IgD-negative memory B cell (primary cell): ENCODE measurements around the gene FLNB. TPM values are rescaled to one million over a fixed set of nuclear protein-coding genes. Genes with fewer than 3 reads are reported as not detected.

ENCODE experiments used
- H3K27ac Mint-ChIP-seq, 3 donors: one replicate each; pipeline ENCODE4 v1.8.0; 2020 to 2022; ENCODE audit warnings: mild to moderate bottlenecking in 3 of 3, mixed read lengths in 3 of 3, moderate library complexity in 1 of 3
- H3K27me3 Mint-ChIP-seq: one replicate; pipeline ENCODE4 v1.8.0; 2021; ENCODE audit warnings: mixed read lengths
- H3K36me3 Mint-ChIP-seq: one replicate; pipeline ENCODE4 v1.8.0; 2020; ENCODE audit warnings: mild to moderate bottlenecking, mixed read lengths
- H3K4me1 Mint-ChIP-seq, 3 donors: one replicate each; pipeline ENCODE4 v1.8.0; 2020 to 2022; ENCODE audit warnings: mixed read lengths in 3 of 3, mild to moderate bottlenecking in 1 of 3
- H3K4me3 Mint-ChIP-seq, 4 donors: one replicate each; pipeline ENCODE4 v1.8.0; 2020 to 2022; ENCODE audit warnings: mild to moderate bottlenecking in 4 of 4, mixed read lengths in 4 of 4, moderate library complexity in 3 of 4
- H3K9me3 Mint-ChIP-seq, 3 donors: one replicate each; pipeline ENCODE4 v1.8.0; 2020 to 2021; ENCODE audit warnings: mixed read lengths in 3 of 3, mild to moderate bottlenecking in 1 of 3
- polyA plus RNA-seq: library from polyadenylated mRNA; unstranded; fragments of 300-500 nt; fragmentation: Illumina TruSeq; gene quantifications from one replicate; pipeline ENCODE4 v1.2.3, GENCODE V29; 2021

The FLNB gene
- polyA plus RNA-seq: 19.7 TPM

GRCh38 chr3:58008141-58009025 is at the start of gene FLNB:
Gene FLNB, plus strand, starts transcription at chr3:58008422. Its CDS starts 143 bp downstream, at chr3:58008565.
- H3K4me3 Mint-ChIP-seq: peak within 1 kb of the TSS; percentile 95 to 97 (median 96)
- no peaks in the 10 kb centered on the region for H3K27me3 Mint-ChIP-seq
- H3K36me3 Mint-ChIP-seq: peaks cover 5% of the 10 kb centered on the region
- H3K27ac Mint-ChIP-seq: peak within 1 kb of the TSS; percentile 71 to 92 (median 92)
- H3K4me1 Mint-ChIP-seq: peaks cover 17 to 24% (median 18%) of the 10 kb centered on the region in 3 donors
- H3K9me3 Mint-ChIP-seq: no peaks in the 10 kb centered on the region

DNA sequence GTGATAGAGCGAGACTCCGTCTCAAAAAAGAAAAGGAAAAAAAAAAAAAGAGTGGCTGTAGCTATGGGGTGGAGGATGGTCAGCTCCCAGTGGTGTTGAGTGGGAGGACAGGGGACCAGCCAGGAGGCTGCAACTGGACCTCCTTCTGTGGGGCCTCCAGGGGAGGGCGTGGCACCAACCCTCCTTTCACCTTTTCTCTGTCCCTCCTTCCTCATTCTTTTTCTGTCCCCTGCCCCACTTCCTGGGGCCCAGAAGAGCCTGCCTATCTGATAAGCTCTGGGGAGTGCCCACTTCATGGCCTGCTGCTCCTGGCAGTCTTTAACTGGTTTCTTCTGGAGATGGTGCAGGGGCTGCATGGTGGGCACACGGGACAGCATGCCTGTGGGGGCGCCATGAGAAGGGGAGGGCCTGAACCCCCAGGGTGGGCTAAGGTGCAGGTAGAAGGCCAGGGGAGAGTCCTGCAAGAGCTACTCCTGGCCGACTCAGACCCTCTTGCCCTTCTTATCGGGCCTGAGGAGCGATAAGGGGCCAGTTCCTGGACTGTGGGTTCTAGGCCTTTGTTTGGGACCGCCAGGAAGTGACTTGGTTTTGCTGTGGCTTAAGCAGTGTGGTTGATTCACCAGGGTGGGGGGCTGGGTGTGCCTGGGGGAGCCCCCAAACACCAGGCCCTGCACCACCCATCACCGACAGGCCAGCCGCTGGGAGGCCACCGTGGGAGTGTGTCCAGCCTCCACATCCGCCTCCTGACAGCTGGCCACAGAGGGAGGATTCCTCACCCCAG is 49.4 kb upstream of the FLNB start:
- Mint-ChIP-seq H3K9me3 (no peaks in the 10 kb centered on the region), H3K36me3 (peaks cover 1% of the 10 kb centered on the region), H3K27me3 (no peaks in the 10 kb centered on the region), H3K27ac (no peak overlapping the region), H3K4me3 (peak overlapping the region; percentile 1 to 91 (median 68)), H3K4me1 (peaks cover 6 to 13% (median 12%) of the 10 kb centered on the region in 3 donors)

- Mint-ChIP-seq H3K4me3 (peak overlapping the region; percentile 1 to 91 (median 59)), H3K27ac (peak overlapping the region in 2 of 3 donors; percentile 50 to 64), H3K27me3 (no peaks in the 10 kb centered on the region), H3K36me3 (peaks cover 1% of the 10 kb centered on the region), H3K9me3 (no peaks in the 10 kb centered on the region), H3K4me1 (peaks cover 6 to 13% (median 12%) of the 10 kb centered on the region in 3 donors)
Observed at GRCh38 chr3:57959423-57960173, 48.6 kb upstream of the FLNB start.

GRCh38 chr3:57960174-57960505 is 48.1 kb upstream of the FLNB start:
- Mint-ChIP-seq H3K27ac (peak overlapping the region in 1 of 3 donors; percentile 50), H3K36me3 (peaks cover 1% of the 10 kb centered on the region), H3K27me3 (no peaks in the 10 kb centered on the region), H3K9me3 (no peaks in the 10 kb centered on the region), H3K4me1 (peaks cover 6 to 13% (median 12%) of the 10 kb centered on the region in 3 donors), H3K4me3 (peak overlapping the region in 2 of 4 donors; percentile 54 to 91)

- H3K27ac Mint-ChIP-seq: no peak overlapping the region
- H3K9me3 Mint-ChIP-seq: no peaks in the 10 kb centered on the region
- H3K27me3 Mint-ChIP-seq: no peaks in the 10 kb centered on the region
- H3K36me3 Mint-ChIP-seq: peaks cover 1% of the 10 kb centered on the region
- H3K4me1 Mint-ChIP-seq: peaks cover 6 to 13% (median 12%) of the 10 kb centered on the region in 3 donors
- peak overlapping the region in 2 of 4 donors; percentile 17 to 86 for H3K4me3 Mint-ChIP-seq
Observed at GRCh38 chr3:57961177-57961827, 46.9 kb upstream of the FLNB start.

DNA sequence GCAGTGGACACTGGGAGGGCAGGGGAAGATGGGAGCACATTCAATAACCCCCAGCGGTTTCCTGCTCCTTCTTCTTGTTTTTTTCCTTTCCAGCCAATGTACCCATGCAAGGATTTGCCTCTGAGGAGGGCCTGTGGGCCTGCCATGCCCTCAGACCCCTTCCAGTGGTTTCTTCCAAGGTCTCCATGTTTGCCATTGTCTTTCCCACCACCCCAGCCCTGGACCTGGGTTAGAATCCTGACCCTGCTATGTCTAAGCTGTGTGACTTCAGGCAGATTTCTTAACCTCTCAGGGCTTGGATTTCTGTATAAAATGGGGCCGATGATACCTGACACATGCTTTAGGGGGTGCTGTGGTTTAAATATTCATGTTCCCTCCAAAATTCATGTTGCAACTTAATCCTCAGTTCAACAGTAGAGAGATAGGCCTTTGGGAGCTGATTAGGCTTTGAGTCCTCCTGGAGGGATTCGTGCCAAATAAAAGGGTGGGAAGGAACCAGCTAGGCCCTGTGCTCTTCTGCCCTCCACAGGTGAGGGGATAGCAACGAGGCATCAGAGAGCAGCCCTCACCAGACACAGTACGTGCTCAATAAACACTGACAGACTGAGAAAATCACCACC is 46.3 kb upstream of the FLNB start:
- Mint-ChIP-seq H3K4me1 (peaks cover 6 to 13% (median 12%) of the 10 kb centered on the region in 3 donors), H3K9me3 (no peaks in the 10 kb centered on the region), H3K27me3 (no peaks in the 10 kb centered on the region), H3K4me3 (peak overlapping the region in 1 of 4 donors; percentile 86), H3K36me3 (peaks cover 1% of the 10 kb centered on the region), H3K27ac (peak overlapping the region in 1 of 3 donors; percentile 23)

GRCh38 chr3:57962448-57962834 is 45.8 kb upstream of the FLNB start:
- Mint-ChIP-seq H3K4me3 (no peak overlapping the region), H3K27me3 (no peaks in the 10 kb centered on the region), H3K9me3 (no peaks in the 10 kb centered on the region), H3K36me3 (no peaks in the 10 kb centered on the region), H3K27ac (no peak overlapping the region), H3K4me1 (peaks cover 6 to 13% (median 12%) of the 10 kb centered on the region in 3 donors)

- Mint-ChIP-seq H3K4me1 (peaks cover 6 to 7% (median 6%) of the 10 kb centered on the region in 3 donors), H3K4me3 (no peak overlapping the region), H3K36me3 (no peaks in the 10 kb centered on the region), H3K27me3 (no peaks in the 10 kb centered on the region), H3K27ac (no peak overlapping the region), H3K9me3 (no peaks in the 10 kb centered on the region)
Observed at GRCh38 chr3:57963811-57964346, 44.3 kb upstream of the FLNB start.

DNA sequence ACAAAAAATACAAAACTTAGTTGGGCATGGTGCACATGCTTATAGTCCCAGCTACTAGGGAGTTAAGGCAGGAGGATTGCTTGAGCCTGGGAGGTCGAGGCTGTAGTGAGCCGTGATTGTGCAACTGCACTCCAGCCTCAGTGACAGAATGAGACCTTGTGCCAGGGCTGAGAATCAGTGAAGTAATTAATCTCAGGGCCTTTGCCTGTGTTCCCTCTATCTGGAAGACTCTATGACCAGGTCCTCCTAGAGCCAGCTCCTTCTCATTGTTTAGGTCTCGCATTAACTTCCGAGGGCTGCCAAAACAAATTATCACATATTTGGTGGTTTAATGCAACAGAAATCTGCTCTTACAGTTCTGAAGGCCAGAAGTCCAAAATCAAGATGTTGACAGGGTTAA is 41.4 kb upstream of the FLNB start:
- Mint-ChIP-seq H3K4me1 (peaks cover 0 to 4% (median 0%) of the 10 kb centered on the region in 3 donors), H3K9me3 (no peaks in the 10 kb centered on the region), H3K27me3 (no peaks in the 10 kb centered on the region), H3K4me3 (no peak overlapping the region), H3K27ac (no peak overlapping the region), H3K36me3 (no peaks in the 10 kb centered on the region)

GRCh38 chr3:57967590-57967989 is 40.6 kb upstream of the FLNB start:
- H3K27me3 Mint-ChIP-seq: no peaks in the 10 kb centered on the region
- no peaks in the 10 kb centered on the region for H3K9me3 Mint-ChIP-seq
- H3K4me3 Mint-ChIP-seq: no peak overlapping the region
- peaks cover 0 to 5% (median 0%) of the 10 kb centered on the region in 3 donors for H3K4me1 Mint-ChIP-seq
- H3K36me3 Mint-ChIP-seq: no peaks in the 10 kb centered on the region
- no peak overlapping the region for H3K27ac Mint-ChIP-seq

GRCh38 chr3:57968501-57968900 is 39.7 kb upstream of the FLNB start:
- Mint-ChIP-seq H3K27me3 (no peaks in the 10 kb centered on the region), H3K4me1 (peaks cover 0 to 4% (median 0%) of the 10 kb centered on the region in 3 donors), H3K36me3 (no peaks in the 10 kb centered on the region), H3K4me3 (no peak overlapping the region), H3K9me3 (no peaks in the 10 kb centered on the region), H3K27ac (no peak overlapping the region)

DNA sequence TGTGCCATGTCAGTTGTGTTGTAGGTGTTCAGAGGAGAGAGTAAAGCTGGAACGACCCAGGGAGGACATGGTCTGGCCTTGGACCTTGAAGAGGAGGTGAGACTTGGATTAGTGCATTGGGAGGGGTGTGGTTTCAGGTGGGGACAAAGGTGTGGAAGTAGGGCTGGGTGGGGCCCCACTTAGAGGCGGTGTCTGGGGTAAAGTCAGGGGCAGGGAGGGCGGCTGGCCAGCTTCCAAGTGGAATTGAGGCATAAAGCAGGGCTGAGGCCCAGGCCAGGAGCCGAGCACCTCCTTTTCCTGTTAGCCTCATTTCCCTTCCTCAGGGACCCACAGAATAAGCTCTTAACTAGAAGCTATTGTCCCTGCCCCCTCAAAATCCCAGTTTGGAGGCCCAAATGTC is 36.2 kb upstream of the FLNB start:
- no peaks in the 10 kb centered on the region for H3K27me3 Mint-ChIP-seq
- no peaks in the 10 kb centered on the region for H3K36me3 Mint-ChIP-seq
- peaks cover 0 to 2% (median 0%) of the 10 kb centered on the region in 3 donors for H3K4me1 Mint-ChIP-seq
- no peak overlapping the region for H3K27ac Mint-ChIP-seq
- no peak overlapping the region for H3K4me3 Mint-ChIP-seq
- H3K9me3 Mint-ChIP-seq: no peaks in the 10 kb centered on the region

- no peaks in the 10 kb centered on the region for H3K27me3 Mint-ChIP-seq
- no peaks in the 10 kb centered on the region for H3K9me3 Mint-ChIP-seq
- H3K27ac Mint-ChIP-seq: no peak overlapping the region
- no peak overlapping the region for H3K4me3 Mint-ChIP-seq
- H3K36me3 Mint-ChIP-seq: no peaks in the 10 kb centered on the region
- H3K4me1 Mint-ChIP-seq: peaks cover 0 to 2% (median 0%) of the 10 kb centered on the region in 3 donors
Observed at GRCh38 chr3:57972531-57973111, 35.6 kb upstream of the FLNB start.
